HK-2 (cell line): Measurements from ENCODE around the gene HMGCR.
"Not testable (repeated sequence)": the region's sequence is repeated elsewhere in the genome, so short reads cannot be mapped to it uniquely, and the experiment has no call there.

ENCODE experiments used
- DNase-seq: peaks from one replicate; pipeline ENCODE4 v3.0.0-alpha.2; 2018; ENCODE audit not compliant: unreplicated experiment

The HMGCR gene

DNA sequence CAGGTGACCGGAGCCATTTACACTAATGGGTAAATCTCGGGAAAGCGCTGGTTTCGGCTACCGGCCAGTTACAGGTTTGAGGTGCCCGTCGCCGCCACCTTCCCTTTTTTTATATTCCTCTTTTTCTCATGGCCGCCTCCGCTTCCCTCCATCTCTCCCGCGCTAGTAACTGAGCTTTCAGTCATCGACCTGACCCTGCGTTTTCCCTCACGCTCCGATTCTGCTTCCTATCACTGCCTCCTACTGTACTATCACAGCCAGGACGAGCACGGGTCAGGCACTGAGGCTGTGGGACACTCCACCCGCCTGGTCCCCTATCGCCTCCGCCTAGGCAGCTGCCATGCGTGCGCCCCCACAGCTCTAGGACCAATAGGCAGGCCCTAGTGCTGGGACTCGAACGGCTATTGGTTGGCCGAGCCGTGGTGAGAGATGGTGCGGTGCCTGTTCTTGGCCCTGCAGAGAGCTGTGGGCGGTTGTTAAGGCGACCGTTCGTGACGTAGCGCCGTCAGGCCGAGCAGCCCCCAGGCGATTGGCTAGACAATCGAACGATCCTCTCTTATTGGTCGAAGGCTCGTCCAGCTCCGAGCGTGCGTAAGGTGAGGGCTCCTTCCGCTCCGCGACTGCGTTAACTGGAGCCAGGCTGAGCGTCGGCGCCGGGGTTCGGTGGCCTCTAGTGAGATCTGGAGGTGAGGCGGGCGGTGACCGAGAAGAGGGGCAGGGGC is at the start of gene HMGCR:
HMGCR (plus strand) TSS at position 606 of the 722 bp plus-strand sequence. CDS start 5,386 bp downstream, outside the sequence.
- DNase-seq = peak; percentile 97

DNA sequence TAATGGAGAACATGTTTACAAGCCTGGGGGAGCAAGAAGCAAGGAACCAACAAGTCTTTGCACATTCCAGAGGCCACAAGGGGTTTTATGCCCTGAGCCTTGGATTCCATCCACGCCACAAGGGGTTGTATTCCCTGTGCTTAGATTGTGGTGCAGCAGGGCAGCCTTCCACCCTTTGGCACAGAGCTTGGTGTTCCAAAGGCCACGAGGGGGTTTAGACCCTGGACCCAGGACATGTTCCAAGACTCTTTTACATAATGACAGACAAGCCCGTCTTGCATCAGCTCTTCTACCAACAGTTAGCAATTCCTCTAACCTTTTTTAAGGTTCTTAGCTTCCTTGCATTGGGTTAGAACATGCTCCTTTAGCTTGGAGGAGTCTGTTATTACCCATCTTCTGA is 45.2 kb upstream of the HMGCR start:
- DNase-seq = not testable (repeated sequence)

DNA sequence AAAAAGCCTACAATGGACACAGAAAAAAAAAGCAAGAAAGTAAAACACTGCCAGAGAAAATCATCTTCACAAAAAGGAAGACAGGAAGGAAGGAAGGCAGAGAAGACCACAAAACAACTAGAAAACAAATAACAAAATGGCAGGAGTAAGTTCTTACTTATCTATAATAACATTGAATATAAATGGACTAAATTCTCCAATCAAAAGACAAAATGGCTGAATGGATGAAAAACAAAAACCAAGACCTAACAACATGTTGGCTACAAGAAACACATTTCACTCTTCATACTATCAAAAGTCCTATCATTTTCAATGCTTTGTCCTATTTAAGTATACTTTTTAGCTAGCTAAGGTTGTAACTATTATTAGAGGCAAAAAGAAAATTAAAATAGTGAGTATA is 36.9 kb upstream of the HMGCR start:
- DNase-seq = no peak

DNA sequence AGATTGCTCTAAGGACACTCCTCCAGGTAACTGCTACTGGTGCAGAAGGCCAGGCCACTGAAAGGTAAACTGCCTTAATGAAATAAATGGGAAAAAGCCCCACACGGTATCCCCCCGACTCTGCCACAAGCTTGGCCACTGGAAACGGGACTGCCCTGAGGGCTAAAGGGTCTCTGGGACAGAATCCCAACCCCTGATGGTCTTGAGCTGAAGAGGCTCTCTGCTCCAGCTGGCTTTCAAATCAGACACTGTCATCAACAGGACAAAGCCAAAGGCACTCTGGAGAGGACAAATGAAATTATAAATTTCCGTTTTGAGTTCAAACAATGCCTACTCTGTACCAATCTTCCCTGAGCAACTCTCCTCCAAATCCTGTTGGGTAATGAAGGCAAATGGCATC is 33.6 kb upstream of the HMGCR start:
- DNase-seq = no peak

DNA sequence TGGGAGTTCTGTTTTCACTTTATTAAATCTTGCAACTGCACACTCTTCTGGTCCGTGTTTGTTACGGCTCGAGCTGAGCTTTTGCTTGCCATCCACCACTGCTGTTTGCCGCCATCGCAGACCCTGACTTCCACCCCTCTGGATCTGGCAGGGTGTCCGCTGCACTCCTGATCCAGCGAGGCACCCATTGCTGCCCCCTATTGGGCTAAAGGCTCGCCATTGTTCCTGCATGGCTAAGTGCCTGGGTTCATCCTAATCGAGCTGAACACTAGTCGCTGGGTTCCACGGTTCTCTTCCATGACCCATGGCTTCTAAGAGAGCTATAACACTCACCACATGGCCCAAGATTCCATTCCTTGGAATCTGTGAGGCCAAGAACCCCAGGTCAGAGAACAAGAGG is 32.5 kb upstream of the HMGCR start:
- not testable (repeated sequence) for DNase-seq

DNA sequence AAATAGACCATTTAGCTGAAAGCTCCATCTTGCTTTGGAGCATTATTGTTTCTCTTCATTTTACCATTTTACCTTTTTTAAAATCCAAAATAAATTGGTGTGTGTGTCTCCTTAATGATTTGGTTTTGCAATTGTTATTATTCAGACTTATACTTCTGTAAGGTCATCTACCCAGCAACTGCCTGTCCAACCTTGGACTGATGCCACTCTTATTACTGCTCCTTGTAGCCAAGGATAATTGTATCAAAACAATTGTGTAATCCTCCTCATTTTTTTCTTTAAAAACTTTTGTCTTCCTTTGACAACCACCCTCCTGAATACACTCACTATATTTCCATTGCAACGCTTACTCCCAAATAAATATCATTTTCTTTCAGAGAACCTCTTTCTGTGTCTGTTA is 30.3 kb upstream of the HMGCR start:
- DNase-seq = no peak

DNA sequence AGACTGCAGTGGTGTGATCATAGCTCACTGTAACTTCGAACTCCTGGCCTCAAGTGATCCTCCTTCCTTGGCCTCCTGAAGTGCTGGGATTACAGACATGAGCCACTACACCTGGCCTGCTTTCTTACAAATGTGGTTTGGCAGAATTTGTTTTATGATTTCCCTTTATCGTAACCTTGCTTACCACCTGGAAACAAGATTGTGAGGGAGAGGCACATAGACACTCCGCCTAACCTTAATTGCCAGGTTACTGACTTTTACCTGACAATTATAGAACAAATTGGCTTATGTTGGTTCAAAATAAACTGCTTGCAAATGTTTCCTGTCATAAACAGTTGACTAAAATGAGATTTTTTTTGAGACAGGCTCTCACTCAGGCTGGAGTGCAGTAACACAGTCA is 26.8 kb upstream of the HMGCR start:
- DNase-seq = no peak

DNA sequence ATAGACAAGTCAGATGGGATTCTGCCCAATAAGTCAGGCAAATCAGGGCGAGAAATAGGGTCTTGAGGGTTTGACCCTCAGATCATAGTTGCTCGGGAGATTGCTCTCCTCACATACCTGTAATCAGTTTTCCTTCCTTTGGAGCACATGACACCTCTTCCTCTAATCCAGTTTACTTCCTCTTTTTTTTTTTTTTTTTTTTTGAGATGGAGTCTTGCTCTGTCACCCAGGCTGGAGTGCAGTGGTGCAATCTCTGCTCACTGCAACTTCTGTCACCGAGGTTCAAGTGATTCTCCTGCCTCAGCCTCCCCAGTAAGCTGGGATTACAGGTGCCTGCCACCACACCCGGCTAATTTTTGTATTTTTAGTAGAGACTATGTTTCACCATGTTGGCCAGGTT is 17.9 kb upstream of the HMGCR start:
- DNase-seq = not testable (repeated sequence)

DNA sequence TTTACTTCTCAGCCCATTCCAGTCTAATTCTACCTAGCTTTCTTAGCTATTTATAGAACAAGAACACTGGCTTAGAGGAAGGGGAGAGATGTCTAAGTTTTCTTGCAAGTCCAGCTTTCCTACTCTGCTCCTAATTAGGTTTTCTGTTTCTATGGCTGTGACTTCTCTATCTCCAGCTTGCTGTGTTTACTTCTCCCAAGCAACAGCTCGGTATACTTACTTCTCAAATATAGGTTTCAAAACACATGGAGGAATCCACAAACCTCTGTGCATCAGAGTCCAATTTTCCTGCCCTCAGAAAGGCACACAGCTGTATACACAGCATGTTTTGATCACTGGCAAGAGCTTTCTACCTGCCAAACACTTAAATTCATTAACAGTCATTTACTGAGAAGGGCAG is 17.4 kb upstream of the HMGCR start:
- no peak for DNase-seq

DNA sequence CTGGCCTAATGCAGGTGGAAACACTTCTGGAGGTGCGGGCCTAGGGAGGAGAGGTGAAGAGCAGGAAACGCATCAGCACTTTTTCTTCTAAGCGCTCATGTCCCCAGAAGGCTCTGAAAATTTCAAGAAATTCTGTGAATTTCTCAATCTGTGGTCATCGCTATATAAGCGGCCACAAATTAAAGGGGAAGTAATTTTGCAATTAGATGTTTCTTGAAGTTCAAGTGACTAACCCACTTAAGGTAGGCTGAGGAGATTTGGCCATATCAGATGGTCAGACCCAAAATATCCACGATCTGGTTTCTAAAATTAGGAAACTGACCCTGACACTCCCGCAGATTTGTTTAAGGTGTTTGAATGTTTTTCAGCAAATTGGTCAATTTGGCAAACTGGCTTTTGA is 16.6 kb upstream of the HMGCR start:
- DNase-seq = peak; percentile 12

DNA sequence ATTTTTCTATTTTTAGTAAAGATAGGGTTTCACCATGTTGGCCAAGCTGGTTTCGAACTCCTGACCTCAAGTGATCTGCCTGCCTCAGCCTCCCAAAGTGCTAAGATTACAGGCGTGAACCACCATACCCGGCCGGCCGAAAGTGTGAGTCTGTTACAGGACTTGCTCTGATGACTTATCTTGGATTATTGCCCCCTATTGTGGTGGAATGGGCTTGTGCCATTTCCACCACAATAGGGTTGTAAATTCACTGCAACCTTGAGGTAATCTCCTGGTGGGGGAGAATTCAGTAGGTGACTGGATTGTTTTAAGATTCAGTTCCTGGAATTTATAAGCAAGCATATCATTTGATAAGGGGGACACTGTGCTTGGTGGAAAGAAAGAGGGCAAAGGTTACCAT is 15.0 kb upstream of the HMGCR start:
- DNase-seq = no peak

DNA sequence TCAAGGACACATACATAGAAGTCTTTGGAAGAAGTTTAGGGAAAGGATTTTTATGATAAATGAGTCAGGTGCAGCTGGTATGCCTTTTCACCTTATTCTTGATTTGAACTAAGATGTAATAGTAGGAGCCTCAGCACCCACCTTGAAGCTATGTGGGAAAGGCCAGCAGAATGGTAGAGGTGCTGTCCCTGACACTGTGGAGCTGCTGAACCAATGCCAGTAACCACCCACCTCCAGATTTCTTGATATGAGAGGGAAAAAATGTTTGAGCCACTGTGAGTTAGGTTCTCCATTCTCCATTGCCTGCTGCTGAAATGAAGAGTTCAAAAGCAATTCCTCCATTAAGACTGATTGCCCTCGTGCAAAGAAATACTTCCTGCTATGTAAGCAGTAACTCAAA is 12.2 kb upstream of the HMGCR start:
- no peak for DNase-seq

DNA sequence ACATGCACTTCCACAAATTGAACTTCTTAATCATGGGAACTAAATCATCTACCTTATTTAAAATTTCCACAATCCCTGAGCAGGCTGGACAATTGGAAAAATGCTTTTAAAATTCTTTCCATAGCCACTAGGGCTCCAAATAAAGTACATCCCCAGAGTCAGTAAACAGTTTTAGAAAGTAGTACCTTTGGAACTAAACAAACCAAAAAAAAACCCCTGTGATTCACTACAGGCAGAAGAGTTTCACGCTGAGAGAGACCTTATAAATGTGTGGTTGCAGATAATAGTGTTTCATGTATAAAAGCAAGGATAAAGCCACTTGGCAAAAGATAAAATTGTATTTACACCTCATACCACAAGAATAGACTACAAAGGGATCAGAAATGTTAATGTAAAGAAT is 11.8 kb upstream of the HMGCR start:
- no peak for DNase-seq

DNA sequence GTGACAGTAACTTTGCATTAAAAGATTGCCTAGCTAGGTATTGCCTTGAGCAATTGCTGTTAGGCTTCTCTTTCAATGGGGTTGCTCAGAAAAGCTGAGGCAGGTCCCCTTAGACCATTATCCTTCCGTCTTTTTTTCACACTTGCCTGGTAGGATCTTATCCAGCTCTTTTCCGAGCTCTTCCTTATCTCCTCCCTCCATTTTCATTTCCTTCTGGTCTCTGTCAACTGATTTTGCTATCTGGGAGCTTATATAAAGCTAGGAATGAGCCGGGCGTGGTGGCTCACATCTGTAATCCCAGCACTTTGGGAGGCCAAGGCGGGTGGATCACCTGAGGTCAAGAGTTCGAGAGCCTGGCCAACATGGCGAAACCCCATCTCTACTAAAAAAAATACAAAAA is 6.6 kb upstream of the HMGCR start:
- no peak for DNase-seq

DNA sequence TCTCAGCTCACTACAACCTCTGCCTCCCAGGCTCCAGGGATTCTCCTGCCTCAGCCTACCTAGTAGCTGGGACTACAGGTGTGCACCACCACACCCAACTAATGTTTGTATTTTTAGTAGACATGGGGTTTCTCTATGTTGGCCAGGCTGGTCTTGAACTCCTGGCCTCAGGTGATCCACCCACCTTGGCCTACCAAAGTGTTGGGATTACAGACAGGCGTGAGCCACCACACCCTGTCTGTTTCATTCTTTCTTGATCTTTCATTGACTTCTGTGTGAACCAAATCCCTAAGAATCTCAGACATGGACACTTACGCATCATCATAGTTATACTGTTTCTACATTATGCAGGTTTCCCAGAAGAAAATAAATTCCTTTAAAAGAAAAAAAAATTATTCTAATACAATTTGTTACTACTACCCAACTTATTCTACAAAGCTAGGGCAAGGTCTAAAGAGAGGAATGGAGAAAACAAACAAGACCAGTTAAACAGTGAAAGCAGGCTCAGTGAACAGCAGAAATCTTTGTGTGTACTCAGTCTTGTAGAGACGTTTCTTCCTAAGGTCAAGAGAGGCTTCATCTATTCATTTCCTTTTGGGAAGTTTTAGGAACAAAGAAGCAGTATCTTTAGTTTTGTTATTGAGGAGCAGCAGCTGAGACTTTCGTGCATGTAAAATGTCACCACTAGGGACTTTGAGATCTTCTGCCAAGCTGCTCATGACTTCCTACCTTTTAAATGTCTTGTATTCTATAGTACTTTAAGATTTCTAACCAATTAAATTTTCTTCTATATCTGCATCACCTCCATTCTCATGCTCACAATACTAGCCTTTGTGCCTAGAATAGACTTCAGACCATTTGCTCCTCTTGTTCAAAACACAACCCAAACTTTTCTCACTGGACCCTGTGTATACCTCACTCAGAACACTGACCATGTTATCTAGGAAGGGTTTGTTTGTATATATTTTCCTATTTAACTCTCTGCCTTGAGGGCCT is 5.6 kb upstream of the HMGCR start:
- DNase-seq = no peak

DNA sequence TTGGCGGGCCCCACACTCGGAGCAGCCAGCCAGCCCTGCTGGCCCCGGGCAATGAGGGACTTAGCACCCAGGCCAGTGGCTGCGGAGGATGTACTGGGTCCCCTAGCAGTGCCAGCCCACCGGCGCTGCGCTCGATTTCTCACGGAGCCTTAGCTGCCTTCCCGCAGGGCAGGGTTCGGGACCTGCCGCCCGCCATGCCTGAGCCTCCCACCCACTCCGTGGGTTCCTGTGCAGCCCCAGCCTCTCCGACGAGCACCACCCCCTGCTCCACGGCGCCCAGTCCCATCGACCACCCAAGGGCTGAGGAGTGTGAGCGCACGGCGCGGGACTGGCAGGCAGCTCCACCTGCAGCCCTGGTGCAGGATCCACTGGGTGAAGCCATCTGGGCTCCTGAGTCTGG is 3.3 kb upstream of the HMGCR start:
- not testable (repeated sequence) for DNase-seq

DNA sequence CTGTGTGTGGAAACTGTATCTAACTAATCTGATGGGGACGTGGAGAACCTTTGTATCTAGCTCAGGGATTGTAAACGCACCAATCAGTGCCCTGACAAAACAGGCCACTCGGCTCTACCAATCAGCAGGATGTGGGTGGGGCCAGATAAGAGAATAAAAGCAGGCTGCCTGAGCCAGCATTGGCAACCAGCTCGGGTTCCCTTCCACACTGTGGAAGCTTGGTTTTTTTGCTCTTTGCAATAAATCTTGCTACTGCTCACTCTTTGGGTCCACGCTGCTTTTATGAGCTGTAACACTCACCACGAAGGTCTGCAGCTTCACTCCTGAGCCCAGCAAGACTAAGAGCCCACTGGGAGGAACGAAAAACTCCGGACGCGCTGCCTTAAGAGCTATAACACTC is 2.6 kb upstream of the HMGCR start:
- DNase-seq = not testable (repeated sequence)

DNA sequence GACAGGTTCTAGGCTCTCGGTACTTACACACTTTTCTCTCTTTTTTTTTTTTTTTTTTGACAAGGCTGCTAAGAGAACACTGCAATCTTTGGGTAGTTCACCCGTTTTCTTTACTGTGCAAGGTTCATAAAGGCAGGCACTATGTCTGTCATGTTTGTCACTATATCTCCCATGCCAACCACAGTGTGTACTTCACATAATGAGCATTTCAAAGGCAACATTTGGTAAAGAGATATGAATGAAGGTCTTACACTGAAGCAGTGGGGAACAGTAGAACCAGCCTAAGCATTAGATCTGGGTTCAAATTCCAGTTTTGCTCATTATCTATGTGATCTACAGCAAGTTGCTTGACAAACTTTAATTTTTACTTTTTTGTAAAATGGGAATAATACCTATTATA is 1.5 kb upstream of the HMGCR start:
- no peak for DNase-seq

DNA sequence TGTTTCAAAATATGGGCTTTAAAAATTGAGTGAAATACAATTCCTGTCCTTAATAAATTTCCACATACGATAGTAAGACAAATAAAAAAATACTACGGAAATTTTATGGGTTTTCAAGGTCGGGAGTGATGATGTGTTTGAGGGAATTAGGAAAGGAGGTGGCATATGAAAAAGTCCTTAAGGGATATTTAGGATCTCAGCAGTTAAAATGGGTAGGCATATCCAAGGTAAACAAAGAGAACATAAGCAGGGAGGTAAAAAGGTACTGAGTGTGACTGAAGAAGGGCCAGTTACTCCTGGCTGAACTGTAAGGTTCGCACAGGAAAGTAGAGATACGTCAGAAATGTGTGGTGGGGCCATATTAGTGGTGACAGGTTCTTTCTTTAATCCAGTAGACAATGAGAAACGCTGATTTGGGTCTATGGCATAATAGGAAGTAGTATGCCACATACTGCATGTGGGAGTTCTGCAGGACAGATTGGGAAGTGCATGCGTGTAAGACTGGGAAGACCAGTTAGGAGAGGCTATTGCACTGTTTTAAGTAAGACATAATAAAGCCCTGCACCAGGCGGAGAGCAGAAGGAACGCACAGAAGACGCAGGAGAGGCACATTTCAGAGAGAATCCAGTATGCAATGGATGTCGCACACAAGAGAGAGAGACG is 937 bp upstream of the HMGCR start:
- peak; percentile 34 for DNase-seq

DNA sequence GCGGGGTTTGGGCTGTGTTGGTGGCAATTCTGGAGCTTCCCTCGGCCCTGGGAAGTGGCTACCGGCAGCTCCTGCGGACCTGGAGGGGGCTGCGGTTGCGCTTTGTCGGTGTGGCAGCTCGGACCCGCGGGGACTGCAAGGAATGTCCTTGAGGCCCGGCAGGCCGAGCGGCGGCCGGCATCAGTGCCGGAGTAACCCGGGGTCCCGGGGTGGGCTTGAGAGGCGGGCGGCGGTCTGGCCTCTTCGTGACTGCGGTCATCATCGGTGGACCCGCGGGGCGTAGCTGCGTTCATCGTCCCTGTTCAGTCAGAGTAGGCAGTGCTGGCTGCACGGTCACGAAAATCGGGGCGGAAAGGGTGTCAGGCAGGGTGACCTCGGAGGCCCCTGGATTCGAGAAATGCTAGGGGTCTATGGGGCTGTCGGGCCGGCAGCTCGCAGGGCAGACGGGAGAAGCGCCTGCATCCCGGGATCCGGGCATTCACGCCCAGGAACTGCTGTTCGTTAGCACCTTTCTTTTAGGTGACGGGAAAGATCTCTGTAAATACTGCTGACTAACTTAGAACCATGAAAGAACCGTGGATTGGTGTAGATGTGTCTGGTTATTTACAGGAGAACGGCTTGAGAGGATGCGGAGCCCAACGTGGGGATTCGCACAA is 474 bp downstream of the HMGCR start:
- DNase-seq = no peak

DNA sequence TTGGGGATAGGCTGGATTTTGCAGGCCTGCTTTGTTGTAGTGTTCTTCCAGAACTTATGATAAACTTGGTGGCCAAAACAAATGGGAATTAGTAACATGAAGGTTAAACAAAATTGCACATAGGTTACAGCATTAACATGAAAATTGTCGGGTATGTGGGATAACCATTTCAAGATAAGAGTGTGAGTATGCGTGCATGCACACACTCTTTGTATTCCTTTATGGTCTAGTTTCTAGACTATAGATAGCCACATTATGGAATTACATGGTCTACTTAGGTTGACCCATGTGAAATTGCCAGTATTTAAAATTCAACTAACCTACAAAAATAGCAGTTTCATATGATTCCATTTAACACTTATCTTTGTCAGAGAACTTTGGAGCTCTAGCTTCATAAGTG is 1.4 kb downstream of the HMGCR start:
- no peak for DNase-seq
